Mucosa of descending colon (tissue), 3 donors: ENCODE measurements around the gene CDH1. TPM values are rescaled to one million over a fixed set of nuclear protein-coding genes. Genes with fewer than 3 reads are reported as not detected.

Experiments
- ATAC-seq: fragments of 200-7000 bp; cut with Tn5 transposase; one replicate; pipeline ENCODE4 v1.9.1; 2020; ENCODE audit warnings: mild to moderate bottlenecking, moderate library complexity
- DNase-seq, 3 donors: peaks; one replicate each; pipeline ENCODE4 v3.0.0-alpha.2; 2020
- H3K36me3 ChIP-seq: fragments of 200-600 bp; one replicate; pipeline ENCODE4 v1.8.0; 2021; ENCODE audit warnings: low read depth, mild to moderate bottlenecking
- H3K4me1 ChIP-seq: fragments of 200-600 bp; one replicate; pipeline ENCODE4 v1.8.0; 2021; ENCODE audit warnings: low read depth, mild to moderate bottlenecking
- H3K4me3 ChIP-seq: fragments of 200-600 bp; one replicate; pipeline ENCODE4 v1.8.0; 2021; ENCODE audit warnings: mild to moderate bottlenecking
- H3K9me3 ChIP-seq: fragments of 200-600 bp; one replicate; pipeline ENCODE4 v1.8.0; 2021; ENCODE audit warnings: mild to moderate bottlenecking
- CTCF ChIP-seq: fragments of 200-600 bp; IDR thresholded peaks from one replicate; pipeline ENCODE4 v1.8.0; 2022; ENCODE audit warnings: antibody characterized with exemption, mild to moderate bottlenecking
- intact Hi-C, 2 donors: fragments of 100-400 bp; cut with DNase I in 1 of 2; cut with micrococcal nuclease in 1 of 2; formaldehyde crosslinking; loops; one replicate each; pipeline versions ENCODE4 v1.11.0 to v1.11.1; 2022; cut with DNase I, micrococcal nuclease
- total RNA-seq, 3 donors: library from RNA; stranded (reverse); fragmentation: NEBNext Ultra II Directional in 2 of 3; extraction: Animal tissue kit (Norgen Biotek cat#: 25700) in 2 of 3; gene quantifications; one replicate each; pipeline versions ENCODE4 v1.2.1 to v1.2.4, GENCODE V29; 2021 to 2023
- donor health status: DM: no; HTN: no; CAD: no; lungs with moderate emphysema.
- donor health status: DM: no; HTN: no; CAD: no.
- donor health status: DM: no; HTN: yes; CAD: no.

The CDH1 gene
- total RNA-seq, 3 donors from 2014 or later: 284 to 777 (median 667) TPM

GRCh38 chr16:68762996-68763756 is 26.1 kb downstream of the CDH1 start:
- Histone ChIP-seq H3K4me3 (no peak overlapping the region), H3K36me3 (no peaks in the 10 kb centered on the region)

GRCh38 chr16:68764862-68765261 is 27.8 kb downstream of the CDH1 start:
- H3K36me3 ChIP-seq: no peaks in the 10 kb centered on the region
- intact Hi-C loops: no loop called here
- H3K9me3 ChIP-seq: no peaks in the 10 kb centered on the region
- no peak for TF ChIP-seq CTCF
- ATAC-seq (no peak), DNase-seq (no peak)
- H3K4me1 ChIP-seq: peaks cover 4% of the 10 kb centered on the region
- H3K4me3 ChIP-seq: no peak overlapping the region

More at GRCh38 chr16:68762996-68763756, 26.1 kb downstream of the CDH1 start:
- ATAC-seq (no peak), DNase-seq (no peak)
- intact Hi-C loops: no loop called here
- Histone ChIP-seq H3K9me3 (no peaks in the 10 kb centered on the region), H3K4me1 (peaks cover 4% of the 10 kb centered on the region)
- TF ChIP-seq CTCF: no peak

- no peaks in the 10 kb centered on the region for H3K36me3 ChIP-seq
- H3K4me1 ChIP-seq: no peaks in the 10 kb centered on the region
- TF ChIP-seq CTCF: no peak
- no peak overlapping the region for H3K4me3 ChIP-seq
- DNase-seq (no peak), ATAC-seq (no peak)
- no peaks in the 10 kb centered on the region for H3K9me3 ChIP-seq
- intact Hi-C loops: no loop called here
Observed at GRCh38 chr16:68767581-68767980, 30.5 kb downstream of the CDH1 start.

GRCh38 chr16:68768175-68768574 is 31.1 kb downstream of the CDH1 start:
- no peaks in the 10 kb centered on the region for H3K4me1 ChIP-seq
- DNase-seq (no peak), ATAC-seq (no peak)
- H3K9me3 ChIP-seq: no peaks in the 10 kb centered on the region
- intact Hi-C loops: no loop called here
- H3K4me3 ChIP-seq: no peak overlapping the region
- no peaks in the 10 kb centered on the region for H3K36me3 ChIP-seq
- TF ChIP-seq CTCF: no peak

GRCh38 chr16:68768771-68769170 is 31.7 kb downstream of the CDH1 start:
- intact Hi-C loops: no loop called here
- Histone ChIP-seq H3K36me3 (no peaks in the 10 kb centered on the region), H3K4me3 (no peak overlapping the region), H3K9me3 (no peaks in the 10 kb centered on the region), H3K4me1 (no peaks in the 10 kb centered on the region)
- TF ChIP-seq CTCF: no peak
- no peak for ATAC-seq
- DNase-seq: no peak
